ENCODE data around the gene SEC14L5.
"Not testable (repeated sequence)": the region's sequence is repeated elsewhere in the genome, so short reads cannot be mapped to it uniquely, and the experiment has no call there.

SEC14L5 gene

DNA sequence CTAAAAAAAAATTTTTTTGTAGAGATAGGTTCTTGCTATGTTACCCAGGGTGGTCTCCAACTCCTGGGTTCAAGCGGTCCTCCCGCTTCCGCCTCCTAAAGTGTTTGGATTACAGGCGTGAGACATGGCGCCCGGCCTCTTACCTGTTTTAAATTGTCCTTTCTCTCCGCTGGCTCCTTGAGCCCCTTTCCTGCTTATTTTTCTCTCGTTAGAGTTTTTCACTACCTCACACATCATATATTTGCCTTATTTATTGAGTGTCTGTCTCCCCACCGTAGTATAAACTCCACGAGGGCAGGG, 760 bp upstream of the SEC14L5 start:
- DNase-seq: no peak

GRCh38 chr16:4958510-4959438, 644 bp downstream of the SEC14L5 start:
- no peak for DNase-seq

DNA sequence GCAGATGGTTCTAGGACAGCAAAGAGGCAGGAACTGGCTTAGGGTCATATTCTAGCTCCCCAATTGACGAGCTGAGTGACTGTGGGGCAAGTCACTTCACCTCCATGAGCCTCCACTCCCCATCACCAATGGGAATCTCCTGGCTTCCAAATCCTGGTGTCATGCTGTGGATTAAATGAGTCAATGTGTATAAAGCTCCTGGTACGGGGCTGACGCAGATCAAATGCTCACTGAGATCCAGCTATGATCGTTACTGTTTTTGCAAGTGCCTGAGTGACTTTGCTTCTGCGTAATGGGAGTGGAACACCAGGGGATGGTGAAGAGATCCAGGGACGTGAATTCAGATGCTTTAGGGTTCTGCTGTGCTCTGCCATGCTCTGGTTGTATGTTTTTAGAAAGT, 2.4 kb downstream of the SEC14L5 start:
- DNase-seq: no peak

DNA sequence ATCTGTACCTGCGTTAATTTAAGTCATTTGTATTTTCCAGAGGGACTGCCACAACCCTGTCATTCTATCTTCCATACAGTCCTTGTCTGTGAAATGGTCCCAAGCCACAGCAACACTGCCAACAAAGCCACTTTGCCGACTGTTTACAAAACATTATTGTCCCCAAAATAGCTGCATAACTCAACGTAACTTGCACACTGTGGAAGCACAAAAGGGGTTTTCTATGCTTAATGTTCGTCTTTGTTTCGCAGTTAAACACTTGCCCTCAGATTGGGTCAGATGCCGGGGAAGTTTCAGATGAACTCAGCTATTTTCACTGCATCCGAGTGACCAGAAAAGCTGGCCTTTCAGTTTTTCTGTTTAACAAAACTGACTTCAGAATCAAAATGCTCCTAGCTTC, 4.6 kb downstream of the SEC14L5 start:
- DNase-seq: no peak

DNA sequence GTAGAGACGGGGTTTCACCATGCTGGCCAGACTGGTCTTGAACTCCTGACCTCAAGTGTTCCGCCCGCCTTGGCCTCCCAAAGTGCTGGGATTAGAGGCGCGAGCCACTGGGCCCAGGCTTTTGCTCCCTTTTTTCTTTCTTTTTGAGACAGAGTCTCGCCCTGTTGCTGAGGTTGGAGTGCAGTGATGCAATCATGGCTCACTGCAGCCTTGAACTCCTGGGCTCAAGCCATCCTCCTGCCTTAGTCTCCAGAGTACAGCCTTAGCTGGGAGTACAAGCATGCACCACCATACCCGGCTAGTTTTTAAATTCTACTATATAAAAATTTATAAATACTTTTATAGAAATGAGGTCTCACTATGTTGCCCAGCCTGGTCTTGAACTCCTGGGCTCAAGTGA, 5.4 kb downstream of the SEC14L5 start:
- DNase-seq: not testable (repeated sequence)

GRCh38 chr16:4966736-4967453, 8.8 kb downstream of the SEC14L5 start:
- DNase-seq: no peak

DNA sequence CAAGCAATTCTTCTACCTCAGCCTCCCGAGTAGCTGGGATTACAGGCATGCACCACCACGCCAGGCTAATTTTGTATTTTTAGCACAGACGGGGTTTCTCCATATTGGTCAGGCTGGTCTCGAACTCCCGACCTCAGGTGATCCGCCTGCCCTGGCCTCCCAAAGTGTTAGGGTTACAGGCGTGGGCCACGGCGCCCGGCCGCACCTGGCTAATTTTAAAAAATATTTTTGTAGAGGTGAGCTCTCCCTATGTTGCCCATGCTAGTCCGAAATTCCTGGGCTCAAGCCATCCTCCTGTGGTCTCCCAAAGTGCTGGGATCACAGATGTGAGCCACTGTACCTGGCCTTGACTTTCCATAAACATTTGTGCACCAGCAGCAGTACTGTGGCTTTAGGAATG, 10.1 kb downstream of the SEC14L5 start:
- DNase-seq: not testable (repeated sequence)

- DNase-seq: no peak
Measured at GRCh38 chr16:4968879-4969483, 10.9 kb downstream of the SEC14L5 start.

DNA sequence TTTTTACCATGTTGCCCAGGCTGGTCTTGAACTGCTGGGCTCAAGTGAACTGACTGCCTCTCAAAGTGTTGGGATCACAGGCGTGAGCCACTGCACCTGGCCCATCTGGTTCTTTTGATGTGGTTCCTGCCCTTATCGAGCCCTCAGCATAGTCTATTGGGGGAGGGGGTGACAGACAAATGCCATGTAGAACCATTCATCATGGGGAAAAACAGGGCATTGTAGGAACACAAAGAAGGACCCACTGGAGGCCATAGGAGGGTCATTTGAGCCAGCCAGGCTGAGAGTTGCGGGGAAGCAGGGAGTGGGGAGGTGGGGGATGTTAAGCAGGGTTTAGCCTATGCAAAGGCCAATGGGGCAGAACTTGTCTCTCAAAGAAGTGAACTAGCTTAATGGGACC, 11.9 kb downstream of the SEC14L5 start:
- no peak for DNase-seq

DNA sequence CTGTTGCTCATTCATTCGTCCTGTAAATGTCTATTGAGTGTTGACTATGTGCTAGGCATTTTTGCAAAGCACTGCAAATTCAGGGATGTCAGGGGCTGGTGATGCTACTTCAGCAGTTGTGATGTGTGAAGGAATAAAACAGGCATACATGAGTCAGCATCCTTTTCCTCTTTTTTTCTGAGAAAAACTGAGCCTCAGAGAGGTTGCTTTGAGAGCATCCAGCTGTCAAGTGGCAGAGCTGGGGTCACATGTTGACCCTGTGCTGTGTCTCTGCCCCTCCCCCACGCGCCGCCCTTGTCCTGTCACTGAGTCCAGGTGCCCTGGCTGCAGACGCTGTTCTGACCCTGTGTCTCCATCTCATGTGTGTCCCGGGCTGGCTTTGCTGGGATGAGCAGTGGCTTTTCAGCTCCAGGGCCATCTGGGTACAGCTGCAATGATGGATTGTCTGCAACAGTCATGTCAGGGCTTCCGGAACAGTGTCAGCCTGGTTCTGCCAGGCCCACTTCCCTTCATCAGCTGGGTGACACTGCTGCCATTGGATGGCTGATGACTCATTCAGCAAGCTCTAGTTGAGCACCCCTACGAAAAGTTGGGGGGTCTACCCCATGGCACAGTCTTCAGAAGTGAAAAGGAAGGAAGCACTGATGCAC, 14.9 kb downstream of the SEC14L5 start:
- DNase-seq: no peak

- peak; percentile 58 for DNase-seq
Measured at GRCh38 chr16:4976079-4976478, 17.9 kb downstream of the SEC14L5 start.

- no peak for DNase-seq
Measured at GRCh38 chr16:4976611-4977145, 18.5 kb downstream of the SEC14L5 start.

- no peak for DNase-seq
Measured at GRCh38 chr16:4979164-4979563, 21.0 kb downstream of the SEC14L5 start.

- DNase-seq: peak; percentile 40
Measured at GRCh38 chr16:4979736-4980660, 21.9 kb downstream of the SEC14L5 start.

DNA sequence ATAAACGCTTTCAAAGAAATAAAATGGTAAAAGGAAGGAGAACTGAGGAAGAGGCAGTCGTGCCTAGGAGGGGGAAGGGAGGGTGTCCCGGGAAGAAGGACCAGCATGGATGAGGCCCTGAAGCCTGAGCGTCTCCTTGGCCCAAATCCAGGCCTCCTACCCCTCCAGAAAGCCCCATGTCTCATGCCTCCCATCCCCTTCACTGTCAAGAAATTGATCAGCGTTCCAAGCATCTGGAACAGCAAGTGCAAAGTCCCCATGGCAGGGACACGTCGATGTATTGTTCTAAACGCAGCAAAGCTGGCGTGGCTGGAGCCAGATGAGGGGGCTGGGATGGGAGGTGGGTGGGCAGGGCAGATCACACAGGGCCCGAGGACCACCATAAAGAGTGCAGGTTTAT, 22.6 kb downstream of the SEC14L5 start:
- DNase-seq: no peak

GRCh38 chr16:4981473-4981872, 23.3 kb downstream of the SEC14L5 start:
- no peak for DNase-seq

DNA sequence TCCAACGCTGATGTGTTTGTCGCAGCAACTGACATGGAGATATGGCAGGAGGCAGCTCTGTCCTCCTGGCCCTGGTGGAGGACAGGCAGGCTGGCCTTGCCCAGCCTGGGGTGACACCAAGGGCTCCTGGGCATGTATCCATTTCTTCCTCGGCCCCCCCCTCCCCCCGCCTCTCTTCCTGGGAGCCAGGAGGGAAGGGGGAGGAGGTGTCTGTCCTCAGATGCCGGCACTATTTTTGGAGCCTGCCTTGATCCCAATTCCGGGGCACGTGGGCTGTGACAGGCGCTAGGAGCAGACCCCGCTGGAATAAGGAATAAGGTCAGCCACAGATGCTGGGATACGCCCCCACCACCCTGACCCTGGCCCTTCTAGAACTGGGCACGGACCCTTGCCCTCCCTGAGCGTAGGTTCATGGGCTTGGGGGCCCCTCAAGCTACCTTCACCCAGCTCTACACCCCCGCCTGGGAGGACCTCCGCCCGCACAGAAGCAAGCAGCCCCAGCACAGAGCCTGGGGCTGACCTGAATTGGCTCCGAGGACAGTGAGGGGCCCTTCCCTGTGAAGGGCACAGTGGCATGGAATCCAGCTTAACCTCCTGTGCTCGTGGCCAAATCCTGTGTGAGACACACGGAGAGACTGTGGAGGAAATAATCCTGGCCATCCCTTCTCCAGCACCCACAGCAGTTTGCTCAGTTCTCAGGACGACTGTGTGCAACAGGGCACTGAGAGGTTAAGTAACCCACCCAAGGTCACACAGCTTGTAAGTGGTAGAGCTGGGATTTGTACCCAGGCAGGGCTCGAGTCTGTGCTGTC, 24.1 kb downstream of the SEC14L5 start:
- no peak for DNase-seq

GRCh38 chr16:4984174-4984990, 26.3 kb downstream of the SEC14L5 start:
- no peak for DNase-seq

DNA sequence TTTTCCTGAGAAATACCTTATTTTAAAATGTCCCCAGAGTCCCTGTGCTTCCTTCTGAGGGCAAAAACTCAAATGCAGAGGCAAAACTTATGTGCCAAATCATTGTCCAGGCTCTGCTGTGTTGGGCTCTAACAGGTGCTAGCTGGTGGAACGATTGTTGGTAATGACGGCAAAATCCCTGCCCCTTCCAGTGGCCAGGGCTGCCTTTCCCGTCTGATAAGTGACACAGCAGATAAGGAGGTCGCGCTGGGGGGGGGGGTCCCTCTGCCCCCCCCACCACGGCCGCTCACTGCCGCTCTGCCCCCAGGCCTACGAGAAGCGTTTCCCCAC, 29.1 kb downstream of the SEC14L5 start:
- no peak for DNase-seq

Data from OCI-M1 (cell line).